ENCODE measurements around the gene MTHFSD.

The MTHFSD gene

GRCh38 chr16:86499440-86499786, 55.6 kb downstream of the MTHFSD start:
- TF ChIP-seq TOX (CRISPR knock-in tag; IDR thresholded peaks at IDR 0.05; ENCODE audit: borderline replicate concordance) (no peak), TCF4 (CRISPR knock-in tag; IDR thresholded peaks at IDR 0.05; ENCODE audit: borderline replicate concordance) (no peak), ARNTL (CRISPR knock-in tag; IDR thresholded peaks at IDR 0.05; ENCODE audit: borderline replicate concordance, low read depth) (no peak), RARB (CRISPR knock-in tag; IDR thresholded peaks at IDR 0.05) (no peak), ZNF70 (CRISPR knock-in tag; IDR thresholded peaks at IDR 0.05) (no peak), CSRNP3 (CRISPR knock-in tag; IDR thresholded peaks at IDR 0.05) (no peak), ZC3H10 (CRISPR knock-in tag; IDR thresholded peaks at IDR 0.05) (no peak), ZNF8 (CRISPR knock-in tag; IDR thresholded peaks at IDR 0.05) (no peak), OSR1 (CRISPR knock-in tag; IDR thresholded peaks at IDR 0.05) (no peak), ZFP3 (CRISPR knock-in tag; IDR thresholded peaks at IDR 0.05) (no peak), ZNF565 (CRISPR knock-in tag; conservative IDR thresholded peaks at IDR 0.05; ENCODE audit: low read depth) (no peak), BACH2 (CRISPR knock-in tag; IDR thresholded peaks at IDR 0.05; ENCODE audit: borderline replicate concordance) (no peak), SNAI2 (CRISPR knock-in tag; IDR thresholded peaks at IDR 0.05) (no peak)
- no peak for ATAC-seq

- ATAC-seq = no peak
These were observed 56.2 kb downstream of the MTHFSD start for GRCh38 chr16:86498671-86499439.

More at GRCh38 chr16:86498671-86499439, 56.2 kb downstream of the MTHFSD start:
- TF ChIP-seq ESRRG (CRISPR knock-in tag; IDR thresholded peaks at IDR 0.05) = no peak
- TF ChIP-seq OSR1 (CRISPR knock-in tag; IDR thresholded peaks at IDR 0.05) = no peak
- TF ChIP-seq POU6F1 (CRISPR knock-in tag; IDR thresholded peaks at IDR 0.05; ENCODE audit: borderline replicate concordance, low read depth) = no peak
- no peak for TF ChIP-seq TCF4 (CRISPR knock-in tag; IDR thresholded peaks at IDR 0.05; ENCODE audit: borderline replicate concordance)
- TF ChIP-seq ZFP3 (CRISPR knock-in tag; IDR thresholded peaks at IDR 0.05) = no peak
- TF ChIP-seq PATZ1 (CRISPR knock-in tag; IDR thresholded peaks at IDR 0.05; ENCODE audit: borderline replicate concordance) = no peak
- no peak for TF ChIP-seq CSRNP3 (CRISPR knock-in tag; IDR thresholded peaks at IDR 0.05)
- TF ChIP-seq TSHZ2 (CRISPR knock-in tag; IDR thresholded peaks at IDR 0.05) = no peak
- no peak for TF ChIP-seq SNAI2 (CRISPR knock-in tag; IDR thresholded peaks at IDR 0.05)
- no peak for TF ChIP-seq ZFP30 (CRISPR knock-in tag; IDR thresholded peaks at IDR 0.05)
- no peak for TF ChIP-seq PPARA (CRISPR knock-in tag; IDR thresholded peaks at IDR 0.05; ENCODE audit: borderline replicate concordance)
- TF ChIP-seq ZNF8 (CRISPR knock-in tag; IDR thresholded peaks at IDR 0.05) = no peak
- TF ChIP-seq BACH2 (CRISPR knock-in tag; IDR thresholded peaks at IDR 0.05; ENCODE audit: borderline replicate concordance) = no peak
- TF ChIP-seq ZC3H10 (CRISPR knock-in tag; IDR thresholded peaks at IDR 0.05) = no peak
- TF ChIP-seq RARB (CRISPR knock-in tag; IDR thresholded peaks at IDR 0.05) = no peak
- TF ChIP-seq CREB5 (CRISPR knock-in tag; IDR thresholded peaks at IDR 0.05; ENCODE audit: low read depth) = no peak
- TF ChIP-seq ZNF565 (CRISPR knock-in tag; conservative IDR thresholded peaks at IDR 0.05; ENCODE audit: low read depth) = no peak
- no peak for TF ChIP-seq ARNTL (CRISPR knock-in tag; IDR thresholded peaks at IDR 0.05; ENCODE audit: borderline replicate concordance, low read depth)
